ENCODE results near the gene COX14. TPM values are rescaled to one million over a fixed set of nuclear protein-coding genes. Genes with fewer than 3 reads are reported as not detected.
A peak's percentile ranks its signal among the peaks of the same experiment; 100 is the strongest.

Gene COX14
- polyA plus RNA-seq, 3 donors = 63.8 to 257 (median 231) TPM

- Histone ChIP-seq H3K27me3 (ENCODE audit: control insufficient read depth in 2 of 2, insufficient read depth in 2 of 2, low read length in 2 of 2) (no peaks in the 10 kb centered on the region), H4K20me1 (ENCODE audit: insufficient read depth, low read length) (no peaks in the 10 kb centered on the region), H3K79me2 (ENCODE audit: insufficient read depth, low read length) (no peaks in the 10 kb centered on the region), H2AFZ (ENCODE audit: insufficient read depth, low read depth, low read length, poor library complexity, severe bottlenecking) (no peak overlapping the region), H3K27ac (ENCODE audit: low read depth in 1 of 2, low read length in 2 of 2) (no peak overlapping the region), H3K36me3 (replicated peaks in 1 of 2; ENCODE audit: control insufficient read depth in 1 of 2, insufficient read depth in 2 of 2, low read length in 2 of 2) (peaks cover 21 to 33% of the 10 kb centered on the region in 2 donors), H3K4me3 (replicated peaks in 1 of 3; ENCODE audit: low read depth in 2 of 3, low read length in 3 of 3) (no peak overlapping the region), H3K4me2 (replicated peaks; ENCODE audit: extremely low read depth, low read length, poor library complexity, severe bottlenecking) (no peak overlapping the region), H3K9me3 (replicated peaks in 1 of 2; ENCODE audit: control insufficient read depth in 1 of 2, insufficient read depth in 1 of 2, low read length in 2 of 2) (no peaks in the 10 kb centered on the region), H3K9ac (ENCODE audit: insufficient read depth, low read length, poor library complexity, severe bottlenecking) (no peak overlapping the region), H3K4me1 (ENCODE audit: control insufficient read depth in 1 of 2, insufficient read depth in 2 of 2, low read length in 2 of 2) (no peaks in the 10 kb centered on the region)
- H3K9me3 Mint-ChIP-seq = peaks cover 0 to 2% (median 0%) of the 10 kb centered on the region in 7 donors
- H3K27ac Mint-ChIP-seq = peak overlapping the region in 1 of 7 donors; percentile 6
- H3K36me3 Mint-ChIP-seq = peaks cover 29 to 34% of the 10 kb centered on the region in 2 donors
- no peak overlapping the region for H3K4me3 Mint-ChIP-seq
- peaks cover 2 to 5% (median 5%) of the 10 kb centered on the region in 3 donors for H3K27me3 Mint-ChIP-seq (ENCODE audit: low read depth in 3 of 3)
- intact Hi-C loops (cut with micrococcal nuclease) = no loop called here
- no peak for DNase-seq
- no peaks in the 10 kb centered on the region for H3K4me1 Mint-ChIP-seq
- TF ChIP-seq CTCF (IDR thresholded peaks at IDR 0.05) = no peak
- no CpG with 5 or more reads among the region's 2 CpGs for WGBS (ENCODE audit: insufficient coverage)
These were observed 8.7 kb upstream of the COX14 start for GRCh38 chr12:50103351-50103750.

DNA sequence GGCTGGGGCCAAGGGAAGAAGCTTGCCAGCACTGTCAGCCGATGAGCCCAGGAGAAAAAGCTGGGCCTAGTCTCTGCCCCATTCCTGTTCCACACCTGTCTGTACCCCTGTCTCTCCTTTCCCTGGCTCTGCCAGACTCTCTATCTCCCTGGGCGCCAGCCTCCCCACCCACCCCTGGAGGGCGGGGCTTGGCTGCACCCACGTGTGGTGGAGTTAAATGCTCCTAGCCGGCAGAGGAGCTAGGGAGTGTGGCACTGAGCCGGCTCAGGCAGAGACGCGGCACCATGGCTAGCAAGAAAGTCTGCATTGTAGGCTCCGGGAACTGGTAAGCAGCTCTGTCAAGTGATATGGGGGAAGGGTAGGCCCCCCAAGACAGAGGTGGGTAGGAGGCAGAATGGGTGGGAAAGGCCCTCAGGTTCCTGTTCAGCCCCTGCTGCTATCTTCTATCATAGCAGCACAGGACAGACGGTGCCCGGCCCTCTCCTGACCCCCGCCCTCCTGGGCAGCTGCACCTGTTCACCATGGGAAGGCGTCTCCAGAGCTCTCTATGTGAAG is 8.2 kb upstream of the COX14 start, which contains the start of gene GPD1:
Gene GPD1, plus strand, starts transcription at position 242 of the 555 bp plus-strand sequence. Its CDS starts 43 bp downstream, at position 285.
- H3K9ac ChIP-seq (ENCODE audit: insufficient read depth, low read length, poor library complexity, severe bottlenecking) = no peak within 1 kb of the TSS
- intact Hi-C loops (cut with micrococcal nuclease) = no loop called here
- TF ChIP-seq CTCF (IDR thresholded peaks at IDR 0.05) = no peak
- H3K27me3 ChIP-seq (ENCODE audit: control insufficient read depth in 2 of 2, insufficient read depth in 2 of 2, low read length in 2 of 2) = no peaks in the 10 kb centered on the region
- H4K20me1 ChIP-seq (ENCODE audit: insufficient read depth, low read length) = no peaks in the 10 kb centered on the region
- no peak within 1 kb of the TSS for H3K27ac ChIP-seq (ENCODE audit: low read depth in 1 of 2, low read length in 2 of 2)
- no peak within 1 kb of the TSS for H3K4me2 ChIP-seq (replicated peaks; ENCODE audit: extremely low read depth, low read length, poor library complexity, severe bottlenecking)
- WGBS (ENCODE audit: insufficient coverage) = 85% methylated on average over 7 of the region's 13 CpGs
- H3K4me3 ChIP-seq (replicated peaks in 1 of 3; ENCODE audit: low read depth in 2 of 3, low read length in 3 of 3) = no peak within 1 kb of the TSS
- H3K36me3 ChIP-seq (replicated peaks in 1 of 2; ENCODE audit: control insufficient read depth in 1 of 2, insufficient read depth in 2 of 2, low read length in 2 of 2) = peaks cover 16 to 28% of the 10 kb centered on the region in 2 donors
- Mint-ChIP-seq H3K27ac (peak within 1 kb of the TSS in 1 of 7 donors; percentile 6), H3K4me1 (no peaks in the 10 kb centered on the region), H3K9me3 (peaks cover 0 to 2% (median 0%) of the 10 kb centered on the region in 7 donors), H3K27me3 (ENCODE audit: low read depth in 3 of 3) (peaks cover 3 to 5% (median 5%) of the 10 kb centered on the region in 3 donors), H3K4me3 (no peak within 1 kb of the TSS), H3K36me3 (peaks cover 24 to 30% of the 10 kb centered on the region in 2 donors)
- DNase-seq = no peak
- no peaks in the 10 kb centered on the region for H3K4me1 ChIP-seq (ENCODE audit: control insufficient read depth in 1 of 2, insufficient read depth in 2 of 2, low read length in 2 of 2)
- no peaks in the 10 kb centered on the region for H3K9me3 ChIP-seq (replicated peaks in 1 of 2; ENCODE audit: control insufficient read depth in 1 of 2, insufficient read depth in 1 of 2, low read length in 2 of 2)
- no peaks in the 10 kb centered on the region for H3K79me2 ChIP-seq (ENCODE audit: insufficient read depth, low read length)
- no peak within 1 kb of the TSS for H2AFZ ChIP-seq (ENCODE audit: insufficient read depth, low read depth, low read length, poor library complexity, severe bottlenecking)
